SKM-1 (cell line): ENCODE data around the gene DNAJC22.
A peak's percentile ranks its signal among the peaks of the same experiment; 100 is the strongest.
"Not testable (repeated sequence)": the region's sequence is repeated elsewhere in the genome, so short reads cannot be mapped to it uniquely, and the experiment has no call there.

Source experiments
- DNase-seq: peaks from one replicate; lab custom pipeline; 2025; ENCODE audit not compliant: unreplicated experiment; lab: John Stamatoyannopoulos, UW

DNAJC22 gene

DNA sequence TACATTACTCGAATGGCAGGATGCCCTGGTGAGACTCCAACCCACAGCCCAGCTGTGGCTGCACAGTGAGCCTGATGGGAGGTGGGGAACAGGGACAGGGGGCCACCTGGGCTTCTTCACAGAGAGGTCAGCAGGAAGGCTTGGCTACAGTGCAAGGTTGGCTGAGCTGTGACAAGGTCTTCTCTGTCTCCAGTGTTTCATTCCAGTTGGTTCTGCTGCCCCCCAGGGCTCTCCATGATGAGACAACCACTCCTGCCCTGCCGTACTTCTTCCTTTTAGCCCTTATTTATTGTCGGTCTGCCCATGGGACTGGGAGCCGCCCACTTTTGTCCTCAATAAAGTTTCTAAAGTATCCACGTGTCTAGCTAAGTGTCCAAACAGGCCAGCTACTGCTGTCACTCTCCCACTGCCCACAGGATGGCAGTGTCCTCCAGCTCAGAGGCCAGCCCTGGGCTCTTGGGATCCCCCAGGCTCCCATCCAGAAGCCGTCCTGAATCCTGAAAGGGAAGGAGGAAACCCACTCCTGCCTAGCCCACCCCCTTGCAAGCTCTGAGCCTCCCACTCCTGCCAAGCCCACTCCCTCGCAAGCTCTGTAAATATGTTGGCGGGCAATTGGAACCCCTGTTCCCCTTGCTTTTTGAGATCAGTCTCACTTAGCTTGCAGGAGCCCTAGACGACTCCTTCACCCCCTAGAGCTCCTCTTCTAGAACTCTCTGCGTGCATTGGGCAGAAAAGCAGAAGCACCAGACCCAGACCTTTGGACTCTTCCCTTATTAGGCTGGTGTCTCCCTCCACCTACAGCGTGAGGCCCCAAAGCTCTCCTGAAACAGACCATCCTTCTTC is 15.1 kb upstream of the DNAJC22 start:
- DNase-seq: no peak

DNA sequence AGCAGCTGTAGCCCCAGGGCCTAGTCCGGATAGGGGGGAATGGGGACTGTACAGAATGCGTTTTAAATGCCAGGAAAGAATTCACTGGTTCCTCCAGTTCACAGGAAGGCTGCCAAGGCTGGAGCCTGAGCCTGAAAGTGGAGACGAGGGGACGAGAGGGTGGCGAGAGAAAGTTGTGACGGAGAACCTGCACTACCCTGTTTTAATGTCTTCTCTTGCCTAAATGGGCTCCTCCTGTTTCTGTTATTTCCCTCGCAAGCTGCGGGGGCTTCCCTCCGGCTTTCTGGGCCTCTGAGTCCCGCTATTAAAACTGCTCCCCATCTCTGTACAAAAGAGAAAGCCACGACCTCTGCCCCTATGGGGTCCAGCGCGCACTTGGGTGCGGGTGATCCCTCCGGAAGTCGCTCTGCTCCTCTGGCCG is 14.2 kb upstream of the DNAJC22 start:
- no peak for DNase-seq

DNA sequence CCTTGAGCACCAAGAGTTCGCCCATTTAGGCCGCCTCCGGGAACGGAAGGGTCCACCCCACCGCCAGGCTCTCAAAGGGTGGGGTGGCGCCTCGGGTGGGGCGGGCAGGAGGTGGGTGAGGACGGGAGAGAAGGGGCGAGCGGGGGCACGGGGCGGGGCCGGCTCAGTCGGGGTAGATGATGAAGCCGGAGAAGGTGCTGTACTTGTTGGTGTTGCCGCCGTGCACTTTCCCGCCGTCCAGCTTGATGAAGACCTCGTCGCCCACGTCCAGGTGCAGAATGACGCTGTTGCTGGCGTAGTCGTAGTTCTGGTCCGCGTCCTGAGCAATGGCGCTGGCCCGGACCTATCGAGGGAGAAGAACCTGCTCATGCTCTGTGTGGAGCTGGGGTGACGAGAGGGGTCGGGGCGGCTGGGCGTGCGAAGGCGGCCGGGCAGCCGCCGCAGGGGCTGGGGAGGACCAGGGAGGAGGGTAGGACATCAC is 13.8 kb upstream of the DNAJC22 start:
- no peak for DNase-seq

DNA sequence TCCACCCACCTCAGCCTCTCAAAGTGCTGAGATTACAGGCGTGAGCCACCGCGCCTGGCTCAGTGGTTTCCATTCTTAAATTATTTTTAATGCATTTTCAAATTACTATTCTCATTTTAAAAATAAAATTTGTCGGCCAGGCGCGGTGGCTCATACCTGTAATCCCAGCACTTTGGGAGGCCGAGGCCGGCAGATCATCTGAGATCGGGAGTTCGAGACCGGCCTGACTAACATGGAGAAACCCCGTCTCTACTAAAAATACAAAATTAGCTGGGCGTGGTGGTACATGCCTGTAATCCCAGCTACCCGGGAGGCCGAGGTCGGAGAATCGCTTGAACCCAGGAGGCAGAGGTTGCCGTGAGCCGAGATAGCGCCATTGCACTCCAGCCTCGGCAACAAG is 12.9 kb upstream of the DNAJC22 start:
- DNase-seq: not testable (repeated sequence)

DNA sequence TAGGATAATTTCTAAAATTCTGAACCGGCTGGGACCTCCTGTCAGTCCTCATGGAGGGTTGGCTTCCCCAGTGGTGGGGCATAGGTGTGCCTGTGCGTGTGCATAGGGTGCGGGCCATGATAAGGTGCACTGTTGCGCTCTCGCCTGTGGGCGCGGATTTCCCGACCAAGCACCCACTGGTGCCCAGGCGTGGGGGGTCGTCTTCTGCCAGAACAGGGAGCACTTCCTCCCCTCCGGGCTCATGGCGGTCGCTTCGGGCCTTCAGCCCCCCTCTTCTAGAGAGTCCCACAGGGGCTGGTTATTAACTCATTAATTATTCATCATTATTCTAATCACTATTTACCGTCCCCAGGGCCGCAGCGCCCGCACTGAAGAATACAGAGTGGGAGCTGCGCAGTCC is 12.5 kb upstream of the DNAJC22 start:
- no peak for DNase-seq

DNA sequence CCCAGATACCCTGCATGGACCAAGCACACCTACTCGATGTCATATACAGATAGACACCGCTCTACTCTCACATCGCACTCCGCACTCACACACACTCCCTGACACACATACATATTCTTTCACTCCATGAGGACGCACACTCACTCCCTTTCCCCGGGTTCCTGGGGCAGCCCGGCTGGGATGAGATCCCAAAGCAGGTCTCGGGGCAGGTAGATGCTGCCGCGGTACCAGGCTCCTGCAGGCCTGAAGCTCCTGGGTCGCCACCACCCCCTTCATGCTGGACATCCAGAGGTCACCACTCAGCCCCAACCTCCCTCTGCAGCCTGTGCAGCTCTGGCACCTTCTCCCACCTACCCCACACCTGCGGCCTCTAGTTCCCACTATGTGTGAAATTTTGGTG is 12.0 kb upstream of the DNAJC22 start:
- no peak for DNase-seq

DNA sequence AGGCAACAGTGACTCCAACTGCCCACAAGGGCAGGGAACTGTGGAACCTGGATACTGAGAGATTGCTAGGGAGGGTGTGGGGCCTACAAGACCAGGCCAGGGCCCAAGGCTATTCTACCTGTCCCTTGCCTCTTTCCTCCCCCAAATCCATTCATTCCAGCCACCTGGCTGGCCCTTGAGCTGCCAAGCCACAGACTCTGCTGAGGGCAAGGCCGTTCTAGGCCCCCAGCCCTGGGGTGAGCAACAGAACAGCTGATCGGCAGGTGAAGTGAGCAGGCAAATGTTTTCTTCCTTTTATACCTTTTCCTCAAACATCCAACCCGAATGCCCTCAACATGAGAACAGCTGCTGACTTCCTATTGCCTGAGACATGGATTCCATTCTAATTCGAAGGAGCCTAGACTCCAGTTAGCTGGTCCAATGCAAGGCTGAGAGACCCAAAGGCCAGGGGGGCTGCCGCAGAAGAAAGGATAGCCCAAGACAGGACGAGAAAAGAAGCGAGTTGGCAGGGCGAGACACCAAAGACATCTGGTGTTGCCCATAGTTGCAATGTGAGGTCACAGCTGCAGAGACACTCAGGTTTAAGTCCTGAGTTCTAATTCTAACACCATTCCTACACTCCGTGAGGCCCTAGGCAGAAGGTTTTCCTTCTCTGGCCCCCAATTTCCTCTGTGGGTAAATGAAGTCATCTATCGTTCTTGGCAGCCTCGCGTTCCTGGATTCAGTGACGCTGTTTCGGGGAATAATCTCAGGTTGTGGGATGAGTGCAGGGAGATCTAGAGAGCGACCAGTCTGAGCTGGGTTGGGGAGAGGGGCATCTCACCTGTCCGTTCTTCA is 11.4 kb upstream of the DNAJC22 start:
- no peak for DNase-seq

DNA sequence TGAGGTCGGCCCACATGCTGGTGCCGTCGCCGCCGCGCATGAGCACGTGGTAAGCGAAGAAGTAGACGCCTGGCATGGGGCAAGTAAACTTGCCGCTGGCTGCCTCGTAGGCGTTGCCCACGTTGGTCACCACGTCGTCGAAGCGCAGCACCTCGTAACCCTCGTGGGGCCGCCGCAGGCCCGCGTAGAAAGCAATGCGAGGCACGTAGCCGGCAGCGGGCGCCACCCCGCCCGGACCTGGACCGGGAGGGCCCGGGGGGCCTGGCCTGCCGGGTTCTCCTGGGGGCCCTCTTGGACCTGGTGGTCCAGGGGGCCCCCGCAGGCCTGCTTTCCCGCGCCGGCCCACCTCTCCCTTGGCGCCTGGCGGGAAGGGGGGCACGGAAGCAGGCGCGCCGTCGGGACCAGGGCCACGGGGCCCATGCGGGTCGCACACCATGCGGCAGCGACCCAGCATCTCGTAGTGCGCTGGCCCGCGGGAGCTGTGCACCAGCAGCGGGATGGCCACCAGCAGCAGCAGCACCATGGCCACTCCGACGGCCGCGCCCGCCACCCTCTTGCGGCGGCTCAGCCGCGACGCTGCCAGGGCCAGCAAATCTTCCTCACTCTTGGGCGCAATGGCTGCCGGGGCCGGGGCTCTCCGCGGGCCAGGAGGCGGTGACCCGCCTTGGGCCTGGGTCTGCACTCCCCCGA is 10.6 kb upstream of the DNAJC22 start:
- DNase-seq: no peak

DNA sequence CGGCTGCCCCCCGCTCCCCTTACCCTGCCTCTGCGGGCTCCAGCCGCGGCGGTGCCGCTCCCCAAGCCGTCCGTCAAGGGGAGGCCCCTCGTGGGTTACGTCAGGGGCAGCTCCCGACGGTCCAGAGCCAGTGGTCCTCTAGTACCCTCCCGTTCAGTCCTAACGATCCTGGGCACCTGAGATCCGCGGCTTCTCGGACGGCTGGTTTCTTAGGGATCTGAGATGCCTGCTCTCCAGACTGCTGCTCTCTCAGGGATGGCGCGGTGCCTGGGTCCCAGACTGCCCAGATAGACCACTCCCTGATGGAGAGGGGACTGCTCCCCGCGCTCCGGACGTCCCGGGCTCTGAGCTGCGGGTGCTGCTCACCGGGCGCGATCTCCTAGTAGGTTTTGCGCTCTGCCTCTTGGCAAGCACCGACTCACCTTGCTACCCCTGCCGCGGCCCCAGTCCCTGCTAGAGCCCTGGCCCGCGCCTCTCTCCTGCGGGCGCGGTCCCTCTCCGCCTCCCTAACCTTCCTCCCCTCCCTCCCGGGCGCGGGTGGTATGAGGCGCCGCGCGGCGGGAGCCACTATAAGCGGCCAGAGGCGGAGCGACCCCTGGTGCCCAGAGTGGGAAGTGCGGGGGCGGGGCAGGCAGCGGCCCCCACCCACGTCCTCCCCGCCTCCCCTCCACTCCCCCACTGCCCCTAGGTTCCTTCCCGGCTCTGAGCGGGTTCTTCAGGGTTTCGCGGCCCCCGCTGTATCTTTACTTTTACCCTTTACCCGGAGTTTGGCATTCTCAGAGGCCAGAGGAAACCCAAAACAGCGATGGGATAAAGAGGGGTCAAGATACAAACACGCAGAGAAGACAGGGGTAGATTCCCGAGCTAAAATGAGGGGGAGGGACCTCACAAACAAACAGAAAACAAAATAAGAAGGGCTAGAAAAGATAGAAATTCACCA is 9.8 kb upstream of the DNAJC22 start, which contains the start of gene C1QL4:
TSS of gene C1QL4 (minus strand) at position 544 of the 940 bp plus-strand sequence. CDS start 711 bp downstream, outside the sequence.
- DNase-seq: peak; percentile 25

DNA sequence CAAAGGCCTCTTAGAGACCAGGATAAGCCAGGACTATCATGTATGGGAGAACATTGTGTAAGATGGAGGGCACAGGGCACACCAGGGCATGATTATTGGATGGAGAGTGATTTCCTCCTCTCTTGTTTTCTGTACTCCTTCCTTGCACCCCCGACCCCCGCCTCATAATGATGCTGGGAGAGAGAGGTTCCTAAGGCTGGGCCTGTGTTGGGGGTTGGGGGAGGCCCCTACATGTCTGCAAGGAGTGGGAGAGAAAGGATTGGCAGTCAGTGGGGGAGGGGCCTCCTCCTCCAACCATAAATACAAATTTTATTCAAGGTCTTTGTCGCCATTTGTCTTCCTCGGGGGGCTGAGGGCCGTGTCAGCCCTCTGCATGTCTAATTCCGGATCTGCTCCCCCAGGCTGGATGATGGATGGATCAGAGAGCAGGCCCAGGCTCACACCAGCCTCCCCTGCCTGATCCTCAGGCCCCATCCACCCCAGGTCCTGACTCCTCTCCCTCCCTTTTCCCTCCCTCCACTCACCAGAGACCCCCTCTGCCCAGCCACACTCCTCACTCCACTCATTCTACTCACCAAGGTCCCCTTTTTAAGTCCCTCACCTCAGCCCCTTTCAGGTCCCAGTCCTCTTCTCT is 7.7 kb upstream of the DNAJC22 start:
- no peak for DNase-seq

DNA sequence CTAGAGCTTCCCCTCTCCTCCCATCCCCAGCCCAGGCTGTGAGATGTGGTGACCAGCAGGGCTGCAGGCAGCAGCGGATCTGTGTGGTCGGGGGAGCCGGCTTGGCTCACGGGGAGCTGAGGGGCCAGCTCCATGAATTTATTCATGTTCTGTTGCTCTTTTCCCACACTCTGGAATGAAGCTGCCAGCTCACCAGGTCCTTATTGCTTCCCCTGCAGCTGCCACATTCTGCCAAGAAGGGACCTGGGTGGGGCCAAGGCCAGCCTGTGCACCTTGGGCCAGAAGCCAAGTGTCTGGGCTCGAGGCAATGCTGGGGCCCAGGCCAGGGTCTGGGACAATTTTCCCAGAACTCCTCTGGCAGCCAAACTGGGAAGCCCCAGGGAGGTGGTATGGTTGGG is 7.2 kb upstream of the DNAJC22 start:
- DNase-seq: no peak

DNA sequence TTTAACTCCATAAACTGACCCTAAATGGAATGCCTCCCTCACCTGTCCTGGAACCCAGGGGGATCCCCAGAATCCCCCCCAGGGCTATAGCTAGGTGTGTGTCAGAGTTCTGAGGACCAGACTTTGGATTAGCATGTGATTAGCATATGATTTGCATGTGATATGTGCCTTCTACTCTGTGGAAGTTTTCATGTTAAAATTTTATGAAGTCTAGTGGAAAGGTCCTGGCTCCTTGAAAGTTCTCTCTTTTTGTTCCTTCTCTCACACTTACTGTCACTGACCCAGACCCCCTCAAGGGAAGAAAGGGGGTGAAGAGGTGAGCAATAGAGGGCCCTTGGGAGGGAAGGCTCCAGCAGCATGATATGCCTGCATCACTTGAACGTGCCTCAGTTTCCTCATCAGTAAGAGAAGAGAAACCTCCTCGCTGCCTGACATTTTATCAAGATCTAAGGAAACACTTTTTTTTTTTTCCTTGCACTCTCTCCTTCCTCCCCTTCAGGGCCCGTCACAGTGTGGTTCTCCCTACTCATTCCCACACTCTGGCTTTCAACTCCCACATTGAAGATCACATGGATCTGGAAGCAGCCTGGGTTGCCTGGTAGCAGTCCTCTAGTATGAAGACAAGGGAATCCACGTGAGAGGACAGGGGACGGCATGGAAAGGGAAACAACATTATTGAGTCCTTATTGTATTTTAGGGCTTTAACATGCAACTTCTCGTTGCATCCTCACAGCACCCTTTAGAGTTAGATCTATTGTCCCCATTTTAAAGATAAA is 6.4 kb upstream of the DNAJC22 start:
- no peak for DNase-seq

DNA sequence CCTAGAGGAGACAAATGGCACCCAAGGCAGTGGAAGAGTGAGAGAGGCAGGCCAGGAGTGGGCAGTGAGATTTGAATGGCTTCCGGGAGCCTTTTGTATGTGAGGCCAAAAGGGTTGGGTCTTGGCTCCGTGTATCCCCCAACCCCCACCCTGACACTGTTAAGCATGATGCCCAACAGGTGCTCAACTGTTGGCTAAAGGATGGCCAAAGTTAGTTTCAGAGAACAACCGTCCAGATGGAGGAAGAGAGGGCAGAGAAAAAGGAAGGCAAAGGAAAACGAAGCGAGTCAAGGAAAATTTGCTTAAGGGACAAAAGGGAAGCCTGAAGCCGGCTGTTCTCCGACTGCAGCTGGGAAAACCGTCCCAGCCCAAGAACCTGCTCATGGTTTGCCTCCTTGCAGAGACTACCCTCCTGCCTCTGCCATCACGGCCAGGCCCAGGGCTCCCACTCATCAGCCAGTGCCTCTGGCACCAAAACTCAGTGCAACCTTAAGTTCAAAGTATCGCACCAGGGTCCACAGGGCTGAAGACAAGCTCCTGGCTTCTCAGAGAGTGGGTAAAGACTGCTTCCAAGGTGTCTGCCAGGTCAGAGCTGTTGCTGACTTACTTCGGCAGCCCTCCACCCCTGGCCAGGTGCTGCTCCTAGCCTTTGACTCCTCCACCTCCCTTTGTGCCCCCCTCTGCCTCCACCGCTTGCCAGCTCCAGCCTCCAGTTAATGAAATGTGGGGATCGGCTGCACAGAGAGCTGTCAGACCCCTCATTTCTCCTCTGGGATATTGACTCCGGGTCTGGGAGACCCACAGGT is 5.5 kb upstream of the DNAJC22 start:
- no peak for DNase-seq

DNA sequence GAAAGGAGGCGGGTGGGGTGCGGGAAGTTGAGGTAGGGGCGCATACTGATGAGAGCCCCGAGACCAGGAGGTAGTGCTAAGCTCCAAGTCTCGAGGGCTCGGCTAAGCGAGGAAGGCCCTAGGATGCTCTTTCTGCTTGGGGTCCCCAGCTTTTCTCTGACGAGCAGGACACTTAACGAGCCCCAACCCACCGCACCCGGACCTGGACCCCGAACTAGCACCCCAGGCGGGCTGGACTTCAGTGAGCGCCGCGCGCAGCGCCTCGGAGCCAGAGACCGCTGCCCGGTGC is 5.0 kb upstream of the DNAJC22 start:
- no peak for DNase-seq

DNA sequence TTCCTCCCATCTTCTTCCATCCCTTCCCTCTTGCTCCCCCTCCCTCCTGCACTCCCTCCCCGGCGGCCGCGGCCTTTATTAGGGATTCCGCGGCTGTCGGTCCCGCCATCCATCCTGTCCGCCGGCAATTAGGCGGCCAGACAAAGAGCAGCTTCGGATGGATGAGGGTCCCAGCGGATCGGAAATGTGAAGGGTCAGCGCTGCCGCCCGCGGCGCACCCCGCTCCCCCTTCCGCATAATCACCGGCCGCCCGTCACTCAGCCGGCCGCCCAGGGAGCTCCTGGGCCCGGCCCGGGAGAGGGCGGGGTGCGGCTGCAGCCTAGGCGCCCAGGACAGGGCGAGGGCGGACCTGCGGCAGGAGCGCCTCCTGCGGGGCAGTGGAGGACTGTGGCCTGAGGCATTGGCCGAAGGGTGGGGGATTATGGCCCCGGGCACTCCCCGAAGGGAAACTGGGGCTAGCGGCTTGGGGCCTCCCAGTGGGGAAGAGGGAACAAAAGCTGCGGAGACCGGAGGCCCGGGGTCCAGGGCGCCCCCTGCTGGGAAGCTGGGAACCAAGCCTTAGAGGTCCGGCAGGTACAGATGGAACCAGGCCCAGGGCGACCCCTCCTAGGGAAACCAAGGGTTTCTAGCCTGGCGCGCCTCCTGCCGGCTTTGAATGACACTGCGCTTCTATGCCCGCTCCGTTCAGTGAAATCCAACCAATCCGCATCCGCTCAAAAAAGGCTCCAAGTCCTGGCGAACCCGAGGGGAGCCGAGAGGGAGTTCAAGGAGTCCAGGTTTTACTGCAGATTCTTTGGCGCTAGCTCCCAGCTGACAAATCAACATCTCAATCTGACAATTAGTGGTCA is 4.4 kb upstream of the DNAJC22 start:
- peak; percentile 52 for DNase-seq

DNA sequence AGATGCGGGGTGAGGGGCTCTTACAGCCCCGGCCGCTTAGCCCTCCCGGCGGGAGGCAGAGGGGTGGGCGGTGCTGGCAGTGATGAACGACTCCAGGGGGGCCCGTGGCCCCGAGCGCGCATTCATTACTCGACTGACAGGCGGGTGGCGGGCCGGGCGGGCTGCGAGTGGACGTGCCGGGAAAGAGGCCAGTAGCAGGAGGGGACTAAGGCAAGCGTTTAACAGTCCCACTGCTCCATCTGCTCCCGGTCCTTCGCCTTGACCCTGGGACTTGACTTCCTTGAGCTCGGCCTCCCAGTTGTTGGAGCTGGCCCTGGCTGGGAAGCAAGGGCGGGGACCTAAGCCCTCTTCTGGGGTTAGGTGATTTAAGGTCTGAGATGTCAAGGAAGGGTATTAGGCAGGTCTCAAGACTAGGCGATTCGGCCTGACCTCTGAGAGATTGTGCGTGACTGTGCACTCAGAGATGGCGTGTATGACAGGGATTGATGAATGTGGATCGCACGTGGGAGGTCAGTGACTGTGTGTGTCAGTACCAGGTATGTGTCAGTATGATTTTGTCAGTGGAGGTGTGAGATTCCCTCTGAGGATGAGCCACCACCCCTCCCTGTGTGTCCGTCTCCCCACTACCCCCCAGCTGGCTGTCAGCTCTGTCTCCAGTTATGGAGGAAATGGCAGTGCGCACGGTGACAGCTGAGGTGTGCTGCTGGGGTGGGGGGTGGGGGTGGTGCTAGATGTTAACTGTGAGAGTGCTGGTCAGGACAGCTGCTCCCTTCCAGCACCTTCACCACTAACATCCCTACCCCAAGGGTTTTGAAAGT is 3.6 kb upstream of the DNAJC22 start:
- no peak for DNase-seq
